T47D (cell line): ENCODE data around the gene TRAPPC2B.
"Not testable (repeated sequence)": the region's sequence is repeated elsewhere in the genome, so short reads cannot be mapped to it uniquely, and the experiment has no call there.

Experiments used
- DNase-seq, 2 experiments: peaks; one replicate each; pipeline versions ENCODE4 v3.0.0 to v3.0.0-alpha.2; 2011 to 2012; ENCODE audit warnings: low read depth in 1 of 2, low spot score in 1 of 2
- JUND ChIP-seq: IDR thresholded peaks from 2 replicates; pipeline ENCODE4 v1.6.1; 2012; ENCODE audit warnings: low read depth
- in situ Hi-C: cut with HindIII; loops from 2 replicates; pipeline ENCODE4 v1.10.0; 2016; ENCODE audit warnings: low sequenced_read_pairs, low pct_unique_long_range_greater_than_20kb

Gene TRAPPC2B

DNA sequence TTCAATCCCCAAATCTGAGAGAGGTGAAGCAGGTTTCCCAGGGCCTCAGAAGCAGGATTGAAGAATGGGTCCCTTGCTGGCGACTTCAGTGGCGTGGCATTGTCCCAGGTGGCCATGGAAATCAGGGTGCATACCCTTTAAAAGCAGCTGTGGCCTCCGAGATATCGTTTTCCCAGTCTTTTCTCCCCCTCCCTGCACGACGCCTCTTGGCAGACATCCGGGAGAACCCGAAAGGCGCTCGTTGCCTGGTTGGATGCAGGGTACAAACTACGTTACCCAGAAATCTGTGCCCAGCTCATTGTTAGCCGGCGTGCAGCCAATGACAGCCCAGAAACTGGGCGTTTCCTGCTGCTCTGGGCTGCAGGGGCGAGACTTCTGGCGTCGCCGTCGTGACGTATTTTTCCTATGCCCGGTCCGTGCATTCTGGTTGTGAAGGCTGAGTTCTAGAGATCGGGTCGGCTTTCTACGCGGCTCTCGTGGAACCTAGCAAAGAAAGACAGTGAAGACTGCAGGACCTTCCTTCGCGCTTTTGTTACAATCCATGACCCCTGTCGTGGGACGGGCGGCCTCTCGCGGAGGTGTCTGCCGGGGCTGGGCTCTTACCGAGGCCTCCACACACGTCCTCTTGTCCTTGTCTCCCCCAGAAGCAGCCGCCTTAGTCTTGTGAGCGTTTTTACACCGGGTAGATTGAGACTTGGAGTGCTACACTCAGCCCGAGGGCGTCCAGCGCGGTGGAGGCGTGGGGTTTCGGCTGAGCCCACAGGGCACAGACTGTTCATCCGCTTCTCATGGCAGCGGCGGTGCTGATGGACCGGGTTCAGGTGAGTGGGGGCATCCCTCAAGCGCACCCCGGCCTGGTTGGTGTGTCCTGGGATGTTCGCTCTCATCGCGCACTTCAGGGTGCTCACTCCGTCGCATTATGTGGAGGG lies 12.2 kb upstream of the TRAPPC2B start, which contains the start of gene ZNF304:
TSS of gene ZNF304 (plus strand) at position 395 of the 929 bp plus-strand sequence. CDS start at position 789, 394 bp downstream.
- no peak for TF ChIP-seq JUND
- in situ Hi-C loops = no loop called here
- peak; percentile 77 to 96 for DNase-seq

DNA sequence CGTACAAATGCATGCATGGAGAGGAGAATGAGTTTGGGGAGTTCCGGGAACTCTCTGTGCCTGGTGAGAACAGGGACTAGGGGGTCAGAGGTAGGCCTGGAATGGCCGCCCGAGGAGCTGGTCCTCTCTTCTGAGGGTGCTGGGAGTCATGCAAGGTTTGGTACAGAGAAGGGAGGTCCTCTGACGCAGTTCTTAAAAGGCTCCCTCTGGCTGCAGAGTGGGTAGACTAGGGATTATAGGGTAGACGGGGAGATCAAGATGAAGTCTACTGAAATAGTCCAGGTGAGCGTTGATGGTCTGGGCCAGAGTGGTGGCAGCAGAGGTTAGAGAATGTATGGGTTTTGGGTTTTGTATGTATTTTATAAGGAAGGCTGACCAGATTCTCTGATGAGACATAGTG lies 11.5 kb upstream of the TRAPPC2B start:
- in situ Hi-C loops = no loop called here
- DNase-seq = no peak
- no peak for TF ChIP-seq JUND

DNA sequence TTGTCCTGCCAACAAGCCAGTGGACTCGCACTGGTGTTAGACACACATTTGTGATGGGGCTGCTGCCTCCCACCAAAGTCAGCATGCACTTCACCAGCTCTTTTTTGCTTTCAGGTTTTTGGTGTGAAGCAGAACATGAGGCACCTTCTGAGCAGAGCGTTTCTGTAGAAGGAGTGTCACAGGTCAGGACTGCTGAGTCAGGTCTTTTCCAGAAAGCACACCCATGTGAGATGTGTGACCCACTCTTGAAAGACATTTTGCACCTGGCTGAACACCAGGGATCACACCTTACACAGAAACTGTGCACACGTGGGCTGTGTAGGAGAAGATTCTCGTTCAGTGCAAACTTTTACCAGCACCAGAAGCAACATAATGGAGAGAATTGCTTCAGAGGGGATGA lies 7.4 kb upstream of the TRAPPC2B start:
- DNase-seq = no peak
- no peak for TF ChIP-seq JUND
- in situ Hi-C loops = no loop called here

DNA sequence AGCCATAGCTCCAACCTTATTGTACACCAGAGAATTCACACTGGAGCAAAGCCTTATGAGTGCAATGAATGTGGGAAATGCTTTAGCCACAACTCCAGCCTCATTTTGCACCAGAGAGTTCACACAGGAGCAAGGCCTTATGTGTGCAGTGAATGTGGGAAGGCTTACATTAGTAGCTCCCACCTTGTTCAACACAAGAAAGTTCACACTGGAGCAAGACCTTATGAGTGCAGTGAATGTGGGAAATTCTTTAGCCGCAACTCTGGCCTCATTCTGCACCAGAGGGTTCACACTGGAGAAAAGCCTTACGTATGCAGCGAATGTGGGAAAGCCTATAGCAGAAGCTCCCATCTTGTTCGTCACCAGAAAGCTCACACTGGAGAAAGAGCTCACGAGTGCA lies 5.9 kb upstream of the TRAPPC2B start:
- no peak for TF ChIP-seq JUND
- in situ Hi-C loops = no loop called here
- no peak for DNase-seq

DNA sequence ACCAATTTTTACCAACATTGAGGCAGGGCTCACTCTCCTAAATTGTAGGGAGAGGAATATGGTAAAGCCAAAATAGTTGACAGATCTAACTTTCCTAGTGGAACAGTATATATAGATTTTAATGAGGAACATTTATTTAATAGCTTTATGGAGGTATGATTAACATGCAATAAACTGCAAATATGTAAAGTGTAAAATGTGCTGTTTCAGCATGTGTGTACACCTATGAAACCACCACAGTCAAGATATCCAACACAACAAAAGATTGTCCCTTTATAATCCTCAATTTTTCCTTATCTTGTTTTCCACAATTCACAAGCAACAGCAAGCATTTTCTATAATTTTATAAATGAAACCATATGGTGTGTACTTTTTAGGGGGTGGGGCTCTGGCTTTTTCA lies 4.1 kb upstream of the TRAPPC2B start:
- DNase-seq = no peak
- in situ Hi-C loops = no loop called here
- TF ChIP-seq JUND = no peak

DNA sequence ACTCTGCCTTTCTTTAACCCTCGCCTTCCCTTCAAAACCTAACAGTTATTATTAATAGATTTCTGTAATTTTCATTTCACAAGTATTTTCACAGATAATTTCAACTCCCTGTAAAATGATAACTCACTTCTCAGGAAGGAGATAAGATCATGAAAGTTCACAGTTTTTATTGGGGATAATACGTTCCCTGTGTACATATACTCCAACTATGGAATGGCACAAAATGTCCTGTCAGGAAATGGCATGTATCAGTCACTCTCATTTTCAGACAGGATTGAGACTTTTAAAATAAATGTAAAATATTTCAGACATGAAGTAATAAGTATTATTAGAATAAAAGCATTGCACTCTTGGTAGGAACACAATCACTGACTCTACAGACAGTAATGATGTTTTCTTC lies 932 bp upstream of the TRAPPC2B start:
- in situ Hi-C loops = no loop called here
- no peak for TF ChIP-seq JUND
- no peak for DNase-seq

DNA sequence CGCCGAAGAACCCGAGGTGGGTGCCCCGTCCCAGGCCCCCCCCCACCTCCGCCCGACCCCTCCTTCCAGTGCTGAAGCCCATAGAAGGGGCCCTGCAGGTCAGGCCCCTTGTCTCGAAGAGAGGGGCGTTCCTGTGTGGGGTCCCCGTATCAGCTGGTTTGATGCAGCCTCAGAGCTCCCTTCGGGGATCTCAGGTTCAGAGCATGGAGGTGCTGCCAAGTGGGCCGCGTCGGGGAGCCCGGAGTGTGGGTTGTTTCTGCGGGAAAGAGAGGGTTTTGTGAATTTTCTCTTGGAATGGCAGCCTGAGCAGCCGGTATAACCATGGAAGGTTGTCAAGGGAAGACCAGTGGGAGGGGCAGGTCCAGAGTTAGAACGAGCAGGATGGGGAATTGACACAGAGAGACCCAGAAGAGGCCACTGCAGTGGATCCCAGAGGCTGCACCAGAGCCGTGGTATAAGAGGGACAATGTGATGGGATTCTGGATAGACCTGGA lies 384 bp downstream of the TRAPPC2B start:
- TF ChIP-seq JUND = no peak
- in situ Hi-C loops = no loop called here
- DNase-seq = no peak

DNA sequence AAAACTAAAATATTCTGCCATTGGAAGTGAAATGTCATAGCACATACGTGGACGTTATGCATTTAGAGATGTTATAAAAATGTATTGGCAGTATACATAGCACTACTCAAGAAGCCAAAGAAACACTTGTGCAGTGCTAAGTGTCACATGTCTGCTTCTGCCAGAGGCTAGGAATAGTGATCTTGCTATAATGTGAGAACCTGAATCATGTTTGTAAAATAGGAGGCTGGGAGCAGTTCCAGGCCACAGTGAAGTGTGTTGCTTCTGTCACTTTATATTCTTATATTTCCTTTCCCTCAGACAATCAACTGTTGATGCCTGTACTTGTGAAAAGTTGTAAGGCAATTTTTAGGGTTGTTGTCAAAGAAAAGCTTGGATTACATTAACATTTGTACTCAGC lies 3.4 kb downstream of the TRAPPC2B start:
- DNase-seq = no peak
- in situ Hi-C loops = no loop called here
- no peak for TF ChIP-seq JUND

DNA sequence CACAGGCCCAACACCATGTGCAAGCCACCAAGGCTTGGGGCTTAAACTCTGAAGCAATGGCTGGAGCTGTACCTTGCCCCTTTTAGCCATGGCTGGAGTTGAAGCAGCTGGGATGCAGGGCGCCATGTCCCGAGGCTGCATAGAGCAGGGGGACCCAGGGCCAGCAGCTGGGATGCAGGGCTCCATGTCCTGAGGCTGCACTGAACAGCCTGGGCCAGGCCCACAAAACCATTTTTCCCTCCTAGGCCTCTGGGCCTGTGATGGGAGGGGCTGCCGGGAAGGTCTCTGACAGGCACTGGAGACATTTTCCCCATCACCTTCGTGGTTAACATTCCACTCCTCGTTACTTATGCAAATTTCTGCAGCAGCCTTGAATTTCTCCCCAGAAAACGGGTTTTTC lies 10.8 kb downstream of the TRAPPC2B start:
- no peak for TF ChIP-seq JUND
- in situ Hi-C loops = no loop called here
- DNase-seq = no peak

DNA sequence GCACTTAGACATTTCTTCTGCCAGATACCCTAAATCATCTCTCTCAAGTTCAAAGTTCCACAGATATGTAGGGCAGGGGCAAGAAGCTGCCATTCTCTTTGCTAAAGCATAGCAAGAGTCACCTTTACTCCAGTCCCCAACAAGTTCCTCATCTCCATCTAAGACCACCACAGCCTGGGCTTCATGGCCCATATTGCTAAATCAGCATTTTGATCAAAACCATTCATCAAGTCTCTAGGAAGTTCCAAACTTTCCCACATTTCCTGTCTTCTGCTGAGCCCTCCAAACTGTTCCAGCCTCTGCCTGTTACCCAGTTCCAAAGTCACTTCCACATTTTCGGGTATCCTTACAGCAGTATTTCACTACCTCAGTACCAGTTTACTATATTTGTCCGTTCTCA lies 11.3 kb downstream of the TRAPPC2B start:
- in situ Hi-C loops, DNase-seq: not testable (repeated sequence)

DNA sequence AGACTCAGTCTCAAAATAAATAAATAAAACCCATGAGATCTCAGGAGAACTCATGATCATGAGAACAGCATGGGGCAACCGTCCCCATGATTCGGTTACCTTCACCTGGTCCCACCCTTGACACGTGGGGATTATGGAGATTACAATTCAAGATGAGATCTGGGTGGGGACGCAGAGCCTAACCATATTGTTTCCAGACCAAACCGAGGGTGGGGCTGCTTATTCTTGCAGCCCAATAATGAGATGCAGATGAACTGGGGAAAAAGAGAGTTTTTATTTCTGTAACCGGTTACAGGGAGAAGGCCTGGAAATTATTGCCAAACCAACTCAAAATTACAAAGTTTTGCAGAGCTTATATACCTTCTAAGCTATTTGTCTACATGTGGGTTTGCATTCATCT lies 12.8 kb downstream of the TRAPPC2B start:
- no peak for TF ChIP-seq JUND
- no peak for DNase-seq
- in situ Hi-C loops = no loop called here

DNA sequence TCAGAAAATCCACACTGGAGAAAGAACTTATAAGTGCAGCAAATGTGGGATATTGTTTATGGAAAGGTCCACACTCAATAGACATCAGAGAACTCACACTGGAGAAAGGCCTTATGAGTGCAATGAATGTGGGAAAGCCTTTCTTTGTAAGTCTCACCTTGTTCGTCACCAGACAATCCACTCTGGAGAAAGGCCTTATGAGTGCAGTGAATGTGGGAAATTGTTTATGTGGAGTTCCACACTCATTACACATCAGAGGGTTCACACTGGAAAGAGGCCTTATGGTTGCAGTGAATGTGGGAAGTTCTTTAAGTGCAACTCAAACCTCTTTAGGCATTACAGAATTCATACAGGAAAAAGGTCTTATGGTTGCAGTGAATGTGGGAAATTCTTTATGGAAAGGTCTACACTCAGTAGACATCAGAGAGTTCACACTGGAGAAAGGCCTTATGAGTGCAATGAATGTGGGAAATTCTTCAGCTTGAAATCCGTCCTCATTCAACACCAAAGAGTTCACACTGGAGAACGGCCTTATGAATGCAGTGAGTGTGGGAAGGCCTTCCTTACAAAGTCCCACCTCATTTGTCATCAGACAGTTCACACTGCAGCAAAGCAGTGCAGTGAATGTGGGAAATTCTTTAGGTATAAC lies 14.3 kb downstream of the TRAPPC2B start:
- no peak for TF ChIP-seq JUND

DNA sequence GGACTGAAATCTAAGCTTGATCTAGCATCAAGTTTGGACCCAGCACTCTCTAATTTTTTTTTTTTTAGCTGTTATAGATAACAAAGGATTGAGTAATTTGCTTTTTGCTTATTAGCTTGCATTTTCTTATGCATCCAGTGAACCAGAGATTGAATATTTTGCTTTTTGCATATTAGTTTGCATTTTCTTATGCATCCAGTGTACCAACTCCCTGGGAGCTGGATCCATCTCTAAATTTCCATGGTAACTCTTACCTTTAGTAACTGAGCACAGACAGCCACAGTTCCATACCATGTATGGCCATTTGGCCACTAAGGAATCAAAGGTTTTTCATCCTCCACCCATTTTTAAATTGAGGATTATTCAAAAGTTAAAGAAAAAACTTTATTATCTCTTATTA lies 17.6 kb downstream of the TRAPPC2B start:
- no peak for TF ChIP-seq JUND
- DNase-seq = no peak
- in situ Hi-C loops = no loop called here

More for the DNA sequence above, 14.3 kb downstream of the TRAPPC2B start:
- DNase-seq = no peak
- in situ Hi-C loops = no loop called here
